Measurements from ENCODE around the gene GALNT2. TPM values are rescaled to one million over a fixed set of nuclear protein-coding genes. Genes with fewer than 3 reads are reported as not detected.

Gene GALNT2
- total and polyA plus RNA-seq, 2 experiments from 2014 or later, result 17.8 to 48.3 TPM

GRCh38 chr1:230280054-230280795 lies 213.2 kb downstream of the GALNT2 start:
- no peaks in the 10 kb centered on the region for H3K27me3 ChIP-seq (ENCODE audit: insufficient read depth)
- no peak for TF ChIP-seq ETS1 (IDR thresholded peaks at IDR 0.05)
- TF ChIP-seq ZNF331 (CRISPR knock-in tag; IDR thresholded peaks at IDR 0.05; ENCODE audit: low read depth), result no peak
- no peak for TF ChIP-seq EZH2phosphoT487 (IDR thresholded peaks at IDR 0.05; ENCODE audit: unreplicated experiment)
- peak in 1 of 2 experiments; percentile 43; a peak in 3 of 4 replicates for TF ChIP-seq CTCF (conservative IDR thresholded peaks at IDR 0.05; ENCODE audit: low read depth in 2 of 2)
- no peak for TF ChIP-seq CREB1 (CRISPR knock-in tag; IDR thresholded peaks at IDR 0.05; ENCODE audit: low read depth)
- no peaks in the 10 kb centered on the region; the same call in none of the 2 replicates for H4K20me1 ChIP-seq (replicated peaks; ENCODE audit: insufficient read depth)
- no peak overlapping the region for H3K4me2 ChIP-seq
- ATAC-seq (no peak), DNase-seq (ENCODE audit: low spot score) (no peak)
- no peak overlapping the region for H3K27ac ChIP-seq (ENCODE audit: low read depth)
- peaks cover 13% of the 10 kb centered on the region for H3F3A ChIP-seq (replicated peaks; ENCODE audit: low read depth)
- H2AFZ ChIP-seq, result no peak overlapping the region
- peaks cover 15% of the 10 kb centered on the region for H3K4me1 ChIP-seq (ENCODE audit: insufficient read depth)
- H3K36me3 ChIP-seq (ENCODE audit: insufficient read depth), result peaks cover 7% of the 10 kb centered on the region
- peaks cover 14% of the 10 kb centered on the region; the same call in 2 of the 3 replicates for H3K36me3 Mint-ChIP-seq (ENCODE audit: low read depth)
- peaks cover 13% of the 10 kb centered on the region for H3K27me3 Mint-ChIP-seq (ENCODE audit: insufficient read depth, low read depth, poor library complexity)
- H3K9me2 ChIP-seq (ENCODE audit: insufficient read depth), result no peaks in the 10 kb centered on the region
- no peak overlapping the region for H3K4me3 ChIP-seq
- H3K27ac Mint-ChIP-seq, result no peak overlapping the region
- no peaks in the 10 kb centered on the region for H3K9me3 Mint-ChIP-seq
- peaks cover 37% of the 10 kb centered on the region for H3K4me1 Mint-ChIP-seq
- H3K4me3 Mint-ChIP-seq, result no peak overlapping the region
- H3K79me2 ChIP-seq (replicated peaks; ENCODE audit: insufficient read depth), result no peaks in the 10 kb centered on the region

DNA sequence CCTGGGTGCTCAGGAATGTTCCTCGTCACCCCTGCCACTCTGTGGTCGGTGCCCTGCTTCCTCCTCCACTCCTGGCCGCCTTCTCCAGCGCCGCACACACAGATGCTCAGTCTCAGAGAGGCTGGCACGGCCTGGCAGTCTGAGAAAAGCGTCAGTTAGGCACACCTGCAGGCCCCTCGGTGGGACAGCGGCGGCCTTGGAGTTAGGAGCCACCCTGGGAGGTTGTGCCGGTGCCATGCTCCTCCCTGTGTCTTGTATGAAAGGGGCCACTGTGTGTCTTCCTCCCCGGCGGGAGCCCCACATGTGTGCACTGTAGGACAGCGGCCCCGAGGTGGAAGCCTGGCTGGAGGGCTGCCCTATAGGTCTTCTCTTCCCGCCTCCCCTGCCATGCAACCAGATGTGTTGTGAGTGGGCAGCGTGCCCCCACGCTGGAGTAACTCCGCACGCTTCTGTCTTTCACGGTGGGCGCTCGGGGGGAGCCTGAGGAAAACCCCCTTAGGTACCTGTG lies 213.9 kb downstream of the GALNT2 start:
- Histone ChIP-seq H3K4me3 (no peak overlapping the region), H3K27ac (ENCODE audit: low read depth) (no peak overlapping the region), H3K79me2 (replicated peaks; ENCODE audit: insufficient read depth) (no peaks in the 10 kb centered on the region), H4K20me1 (replicated peaks; ENCODE audit: insufficient read depth) (no peaks in the 10 kb centered on the region; the same call in 1 of the 2 replicates), H3K4me1 (ENCODE audit: insufficient read depth) (peaks cover 15% of the 10 kb centered on the region), H3K27me3 (ENCODE audit: insufficient read depth) (no peaks in the 10 kb centered on the region), H3K4me2 (no peak overlapping the region), H3F3A (replicated peaks; ENCODE audit: low read depth) (peaks cover 9% of the 10 kb centered on the region; the same call in 1 of the 2 replicates), H3K36me3 (ENCODE audit: insufficient read depth) (peaks cover under 1% of the 10 kb centered on the region), H2AFZ (no peak overlapping the region), H3K9me2 (ENCODE audit: insufficient read depth) (no peaks in the 10 kb centered on the region)
- H3K9me3 Mint-ChIP-seq, result no peaks in the 10 kb centered on the region
- DNase-seq (ENCODE audit: low spot score) (no peak), ATAC-seq (no peak)
- peaks cover 13% of the 10 kb centered on the region for H3K27me3 Mint-ChIP-seq (ENCODE audit: insufficient read depth, low read depth, poor library complexity)
- no peak overlapping the region for H3K4me3 Mint-ChIP-seq
- H3K27ac Mint-ChIP-seq, result no peak overlapping the region
- peaks cover 40% of the 10 kb centered on the region for H3K4me1 Mint-ChIP-seq
- H3K36me3 Mint-ChIP-seq (ENCODE audit: low read depth), result peaks cover 12% of the 10 kb centered on the region; the same call in 2 of the 3 replicates
- TF ChIP-seq CTCF (conservative IDR thresholded peaks at IDR 0.05; ENCODE audit: low read depth in 2 of 2) (no peak), NANOG (IDR thresholded peaks at IDR 0.05; ENCODE audit: borderline replicate concordance) (no peak), CREB1 (CRISPR knock-in tag; IDR thresholded peaks at IDR 0.05; ENCODE audit: low read depth) (no peak), ZNF114 (CRISPR knock-in tag; IDR thresholded peaks at IDR 0.05) (no peak), JUNB (IDR thresholded peaks at IDR 0.05; ENCODE audit: unreplicated experiment) (no peak), EZH2 (IDR thresholded peaks at IDR 0.05; ENCODE audit: low read depth, unreplicated experiment) (no peak), EZH2phosphoT487 (IDR thresholded peaks at IDR 0.05; ENCODE audit: unreplicated experiment) (no peak), ZNF331 (CRISPR knock-in tag; IDR thresholded peaks at IDR 0.05; ENCODE audit: low read depth) (no peak), POLR2AphosphoS5 (IDR thresholded peaks at IDR 0.05; ENCODE audit: low read depth) (no peak)
- TF ChIP-seq, protein P1, sequence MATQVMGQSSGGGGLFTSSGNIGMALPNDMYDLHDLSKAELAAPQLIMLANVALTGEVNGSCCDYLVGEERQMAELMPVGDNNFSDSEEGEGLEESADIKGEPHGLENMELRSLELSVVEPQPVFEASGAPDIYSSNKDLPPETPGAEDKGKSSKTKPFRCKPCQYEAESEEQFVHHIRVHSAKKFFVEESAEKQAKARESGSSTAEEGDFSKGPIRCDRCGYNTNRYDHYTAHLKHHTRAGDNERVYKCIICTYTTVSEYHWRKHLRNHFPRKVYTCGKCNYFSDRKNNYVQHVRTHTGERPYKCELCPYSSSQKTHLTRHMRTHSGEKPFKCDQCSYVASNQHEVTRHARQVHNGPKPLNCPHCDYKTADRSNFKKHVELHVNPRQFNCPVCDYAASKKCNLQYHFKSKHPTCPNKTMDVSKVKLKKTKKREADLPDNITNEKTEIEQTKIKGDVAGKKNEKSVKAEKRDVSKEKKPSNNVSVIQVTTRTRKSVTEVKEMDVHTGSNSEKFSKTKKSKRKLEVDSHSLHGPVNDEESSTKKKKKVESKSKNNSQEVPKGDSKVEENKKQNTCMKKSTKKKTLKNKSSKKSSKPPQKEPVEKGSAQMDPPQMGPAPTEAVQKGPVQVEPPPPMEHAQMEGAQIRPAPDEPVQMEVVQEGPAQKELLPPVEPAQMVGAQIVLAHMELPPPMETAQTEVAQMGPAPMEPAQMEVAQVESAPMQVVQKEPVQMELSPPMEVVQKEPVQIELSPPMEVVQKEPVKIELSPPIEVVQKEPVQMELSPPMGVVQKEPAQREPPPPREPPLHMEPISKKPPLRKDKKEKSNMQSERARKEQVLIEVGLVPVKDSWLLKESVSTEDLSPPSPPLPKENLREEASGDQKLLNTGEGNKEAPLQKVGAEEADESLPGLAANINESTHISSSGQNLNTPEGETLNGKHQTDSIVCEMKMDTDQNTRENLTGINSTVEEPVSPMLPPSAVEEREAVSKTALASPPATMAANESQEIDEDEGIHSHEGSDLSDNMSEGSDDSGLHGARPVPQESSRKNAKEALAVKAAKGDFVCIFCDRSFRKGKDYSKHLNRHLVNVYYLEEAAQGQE (IDR thresholded peaks at IDR 0.05; ENCODE audit: unreplicated experiment), result no peak

Measured in GM23338 (cell line).